ENCODE data around the gene FBXO4. TPM values are rescaled to one million over a fixed set of nuclear protein-coding genes. Genes with fewer than 3 reads are reported as not detected.

Gene FBXO4
- total and polyA plus RNA-seq, 2 of the 8 experiments (the other 6 are each of a cell fraction or from before 2014, with no cell fraction given), result 0.60 to 0.88 TPM

GRCh38 chr5:41903892-41904799 is 20.9 kb upstream of the FBXO4 start, which contains the start of gene RIMOC1 (continued):
- peak; percentile 90 for TF ChIP-seq CREB1 (IDR thresholded peaks at IDR 0.05)
- TF ChIP-seq JUN (IDR thresholded peaks at IDR 0.05; ENCODE audit: low read depth, low read length), result no peak
- TF ChIP-seq POU5F1 (IDR thresholded peaks at IDR 0.05; ENCODE audit: low read depth, low read length), result no peak
- TF ChIP-seq ATF2 (IDR thresholded peaks at IDR 0.05; ENCODE audit: low read length), result no peak; the same call in 1 of the 2 replicates
- peak; percentile 25 to 81; a peak in 1 of 4 replicates for TF ChIP-seq HDAC2 (IDR thresholded peaks at IDR 0.05; ENCODE audit: borderline replicate concordance in 1 of 2, low read depth in 2 of 2, low read length in 2 of 2)
- TF ChIP-seq RAD21 (IDR thresholded peaks at IDR 0.05 in 1 of 2, conservative IDR thresholded peaks at IDR 0.05 in 1 of 2; ENCODE audit: low read depth in 2 of 2, low read length in 2 of 2), result no peak
- TF ChIP-seq EP300 (IDR thresholded peaks at IDR 0.05; ENCODE audit: borderline replicate concordance in 1 of 2, low read depth in 2 of 2, low read length in 2 of 2), result peak in 1 of 2 experiments; percentile 22; a peak in 1 of 3 replicates
- no peak for TF ChIP-seq SIRT6 (IDR thresholded peaks at IDR 0.05; ENCODE audit: low read length)
- TF ChIP-seq GTF2F1 (IDR thresholded peaks at IDR 0.05; ENCODE audit: borderline replicate concordance, low read depth, low read length), result peak; percentile 76
- TF ChIP-seq USF2 (IDR thresholded peaks at IDR 0.05; ENCODE audit: low read length), result peak; percentile 98
- peak in 1 of 2 experiments; percentile 93; a peak in 2 of 3 replicates for TF ChIP-seq POLR2A (IDR thresholded peaks at IDR 0.05; ENCODE audit: control extremely low read depth in 1 of 2, low read depth in 2 of 2, low read length in 2 of 2)

Data from H1 (cell line).